GM18870 (cell line): Measurements from ENCODE around the gene ABHD8.

Source experiments
- ATAC-seq: cut with Tn5 transposase; IDR thresholded peaks from one replicate; pipeline ENCODE4 v1.9.1; 2021; ENCODE audit warnings: moderate library complexity; ENCODE audit not compliant: unreplicated experiment

Gene ABHD8

DNA sequence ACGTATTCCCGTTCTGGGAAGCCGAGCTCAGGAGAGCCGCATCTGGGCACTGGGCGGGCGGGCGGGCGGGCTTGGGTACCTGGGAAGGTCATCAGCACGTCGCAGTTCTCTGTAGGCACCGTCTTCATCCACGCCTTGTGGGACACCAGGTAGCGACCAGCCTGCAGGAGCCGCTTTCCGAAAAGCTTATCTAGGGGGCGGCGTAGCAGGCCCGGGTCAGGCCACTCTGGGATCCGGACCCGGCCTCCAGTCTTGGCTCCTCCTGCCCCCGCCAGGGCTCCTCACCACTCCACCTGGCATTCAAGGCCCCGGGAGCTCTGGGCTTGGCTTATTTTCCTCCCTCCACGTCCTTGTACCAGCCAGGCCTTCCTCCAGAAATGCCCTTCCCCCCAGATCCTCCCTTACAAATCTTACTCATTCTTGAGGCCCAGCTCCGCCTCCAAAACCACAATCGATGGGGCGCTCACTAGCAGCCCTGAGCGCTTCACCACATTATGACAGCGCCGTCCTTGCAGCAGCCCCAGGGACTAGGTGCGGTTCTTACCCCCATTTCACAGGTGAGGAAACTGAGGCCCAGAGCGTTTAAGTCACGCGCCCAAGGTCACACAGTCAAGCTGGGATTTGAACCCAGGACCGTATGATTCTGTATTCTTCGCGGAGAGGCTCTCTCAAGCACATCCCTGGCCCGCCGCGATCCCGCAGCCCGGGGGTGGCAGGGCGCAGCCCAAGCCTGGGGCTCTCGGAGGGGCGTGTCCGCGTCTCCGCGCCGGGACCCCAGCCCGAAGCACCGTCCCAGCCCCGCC, 30.6 kb upstream of the ABHD8 start:
- no peak for ATAC-seq

DNA sequence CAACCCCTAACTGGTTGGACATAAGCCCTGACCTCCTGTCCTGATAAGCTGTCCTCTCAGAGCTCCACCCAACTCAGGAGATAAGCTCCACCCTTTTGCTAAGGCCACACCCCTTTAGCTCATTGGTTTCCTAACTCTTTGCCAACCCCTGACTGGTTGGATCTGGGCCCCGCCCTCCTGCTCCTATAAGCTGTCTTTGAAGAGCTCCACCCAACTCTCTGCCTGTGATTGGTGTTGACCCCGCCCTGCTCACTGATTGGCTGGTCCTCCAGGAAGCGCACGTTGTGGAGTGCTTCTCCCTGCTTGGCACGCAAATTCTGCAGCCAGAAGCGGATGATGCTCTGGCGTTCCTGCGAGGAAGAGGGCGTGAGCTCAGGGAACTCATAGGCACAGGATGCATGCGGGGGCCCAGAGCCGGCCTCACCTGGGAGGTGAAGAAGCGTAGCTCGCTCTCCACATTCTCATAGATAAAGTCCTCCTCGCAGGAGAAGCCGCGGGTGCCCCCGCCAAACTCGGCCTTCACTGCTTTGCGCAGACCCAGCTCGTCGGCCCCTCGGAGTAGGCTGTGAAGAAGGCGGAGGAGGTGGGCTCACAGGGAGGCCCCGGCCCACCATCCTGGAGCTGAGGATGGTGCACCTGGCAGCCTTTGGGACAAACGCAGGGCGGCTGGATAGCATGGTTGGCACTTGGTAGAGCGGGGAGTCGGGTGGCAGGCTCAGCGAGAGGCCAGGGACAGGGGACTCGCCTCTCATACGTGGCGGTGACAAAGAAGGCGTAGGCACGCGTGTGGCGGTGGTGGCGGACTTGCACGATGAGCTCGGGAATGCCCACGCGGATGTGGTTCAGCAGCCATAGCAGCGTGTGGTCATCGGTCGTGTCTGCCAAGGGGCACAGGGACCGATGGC, 29.7 kb upstream of the ABHD8 start:
- no peak for ATAC-seq

DNA sequence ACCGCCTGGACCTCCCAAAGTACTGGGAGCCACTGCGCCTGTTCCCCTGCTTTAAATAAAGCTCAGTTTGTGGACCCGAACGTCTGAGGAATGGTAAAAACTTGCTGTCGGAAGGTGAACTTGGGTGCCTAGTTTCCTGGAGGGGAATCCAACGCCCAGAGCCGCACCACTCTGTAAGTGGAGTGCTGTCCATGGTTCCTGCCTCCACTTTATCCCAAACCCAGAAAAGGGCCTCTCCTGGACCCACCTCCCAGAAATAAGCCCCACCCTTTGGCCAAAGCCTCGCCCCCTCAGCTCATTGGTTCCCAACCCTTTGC, 29.1 kb upstream of the ABHD8 start:
- no peak for ATAC-seq

DNA sequence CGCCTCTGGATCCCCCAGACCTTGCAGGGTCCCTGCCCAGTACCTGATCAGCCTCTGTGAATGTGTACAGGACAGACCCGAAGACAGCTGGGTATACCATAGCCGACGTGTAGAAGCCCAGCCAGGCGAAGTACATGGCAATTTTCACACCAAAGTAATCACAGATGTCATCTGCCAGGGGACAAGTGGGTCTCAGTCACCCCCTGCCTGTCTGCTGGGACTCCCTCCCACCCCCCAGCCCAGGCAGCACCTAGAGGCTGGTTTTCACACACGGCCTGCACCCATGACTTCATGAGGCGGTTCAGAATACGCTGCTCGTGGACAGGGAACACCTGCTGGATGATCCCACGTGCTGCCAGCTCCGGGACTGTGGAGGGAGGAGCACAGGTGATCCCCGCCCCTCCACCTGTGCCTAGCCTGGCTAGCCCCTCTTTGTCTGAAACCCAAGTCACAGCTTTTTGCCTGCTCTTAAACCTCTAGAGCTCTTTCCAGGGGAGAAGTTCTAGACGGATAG, 27.9 kb upstream of the ABHD8 start:
- ATAC-seq, result no peak

DNA sequence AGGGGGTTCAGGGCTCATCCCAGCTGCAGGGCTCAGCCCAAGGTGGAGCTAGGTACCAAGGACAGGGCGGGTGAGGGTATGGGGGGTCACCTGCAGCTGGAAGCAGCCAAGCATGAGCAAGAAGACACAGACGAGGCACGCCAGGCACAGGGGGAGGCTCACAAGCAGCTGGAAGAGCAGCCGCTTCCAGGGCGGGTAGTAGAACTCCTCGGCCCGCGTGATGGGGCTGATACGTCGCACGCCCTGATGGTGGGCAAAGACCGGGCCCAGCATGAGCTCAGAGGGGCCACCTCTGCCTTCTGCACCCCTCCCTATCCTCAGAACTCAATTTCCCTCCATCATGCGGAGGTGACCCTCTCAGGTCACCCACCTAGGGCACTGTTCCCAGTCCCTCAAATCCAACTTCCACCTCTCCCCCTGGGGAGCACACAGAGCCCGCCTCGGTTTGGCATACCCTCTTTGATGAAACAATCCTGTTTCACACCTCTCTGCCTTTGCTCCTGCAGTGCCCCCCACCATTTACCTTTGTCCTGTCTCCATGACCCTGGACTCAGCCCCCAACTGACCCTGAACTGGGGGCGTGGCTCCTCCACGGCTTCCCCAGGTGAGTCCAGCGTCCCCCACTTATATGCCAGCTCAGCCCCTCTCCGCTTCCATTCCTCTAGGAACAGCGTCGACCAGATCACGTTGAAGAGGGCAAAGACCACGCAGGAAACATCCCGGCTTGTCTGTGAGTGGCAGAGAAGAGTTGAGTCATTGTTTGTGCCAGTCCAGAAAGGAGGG, 27.2 kb upstream of the ABHD8 start:
- ATAC-seq, result no peak

DNA sequence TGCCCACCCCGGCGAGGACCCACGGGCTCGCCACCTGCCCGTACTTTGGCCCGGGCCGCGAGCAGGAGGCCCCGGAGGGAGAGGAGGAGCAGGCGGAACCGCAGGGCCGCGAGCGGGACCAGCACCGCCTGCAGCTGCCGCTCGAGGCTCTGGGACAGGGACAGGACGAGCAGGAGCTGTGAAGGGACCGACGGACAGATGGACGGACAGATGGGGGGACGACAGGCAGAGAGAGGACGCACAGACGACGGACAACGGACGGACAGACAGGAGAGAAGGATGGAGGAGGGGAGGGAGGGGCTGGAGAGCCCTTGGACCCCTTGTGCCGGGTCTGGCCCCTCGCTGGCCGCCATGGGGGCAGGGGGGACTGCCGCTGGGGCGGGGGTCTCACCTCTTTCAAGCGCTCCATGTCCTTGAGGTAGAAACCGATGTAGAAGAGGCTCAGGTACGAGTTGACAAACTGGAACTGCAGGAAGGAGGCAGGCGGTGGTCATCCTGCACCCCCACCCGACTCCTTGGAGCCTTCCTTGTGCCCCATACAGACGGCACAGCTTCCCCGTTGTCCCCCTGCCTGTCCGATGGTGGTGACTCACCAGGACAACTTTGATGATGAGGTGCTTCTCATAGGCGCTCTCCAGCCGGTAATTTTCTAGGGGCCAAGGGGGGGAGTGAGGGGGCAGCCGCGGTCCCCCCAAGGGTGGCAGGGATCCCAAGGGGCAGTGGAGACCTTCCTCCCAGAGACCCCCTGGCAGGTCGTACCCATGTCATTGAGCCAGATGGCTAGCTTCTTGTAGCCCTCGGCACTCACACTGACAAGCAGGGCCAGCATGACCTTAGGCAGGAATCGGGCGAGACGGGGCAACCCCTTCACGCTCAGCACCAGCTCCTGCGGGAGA, 26.4 kb upstream of the ABHD8 start:
- ATAC-seq, result no peak

DNA sequence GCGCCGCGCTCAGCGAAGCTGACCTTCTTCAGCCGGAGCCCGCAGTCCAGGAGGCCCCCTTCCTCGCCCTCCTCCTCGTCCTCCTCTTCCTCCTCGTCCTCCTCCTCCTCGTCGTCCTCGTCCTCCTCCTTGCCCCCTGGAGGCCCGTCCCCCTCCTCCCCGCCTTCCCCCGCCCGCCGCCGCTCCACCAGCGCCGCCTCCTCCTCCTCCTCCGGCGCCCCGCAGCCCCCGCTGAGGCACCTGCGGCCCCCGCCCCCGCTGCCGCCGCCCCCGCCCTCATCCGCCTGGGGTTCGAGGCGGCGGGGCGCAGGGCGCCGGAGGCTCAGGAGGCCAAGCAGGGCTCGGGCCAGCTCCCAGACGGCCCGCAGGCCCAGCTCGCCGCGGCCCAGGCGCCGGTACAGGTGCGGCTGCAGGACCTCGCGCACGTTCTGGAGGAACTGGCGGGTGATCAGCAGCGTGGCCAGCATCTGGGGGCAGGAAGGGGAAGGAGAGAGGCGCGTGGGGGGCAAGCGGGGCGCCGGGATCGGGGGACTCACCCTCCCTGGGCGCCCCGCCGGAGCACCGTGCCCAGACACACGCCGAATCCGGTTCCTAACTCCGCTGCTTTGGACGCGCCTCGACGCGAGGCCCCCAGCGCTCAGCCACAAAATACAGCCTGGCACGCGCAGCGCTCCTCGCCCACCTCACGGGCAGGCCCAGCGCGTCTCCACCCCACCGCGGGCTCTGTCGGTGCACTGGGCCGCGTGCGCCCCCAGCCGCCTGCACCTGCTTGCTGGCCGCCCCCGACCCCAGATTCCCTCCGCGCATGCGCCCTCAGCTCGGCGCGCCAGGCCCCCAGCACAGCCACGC, 25.5 kb upstream of the ABHD8 start:
- ATAC-seq, result no peak

DNA sequence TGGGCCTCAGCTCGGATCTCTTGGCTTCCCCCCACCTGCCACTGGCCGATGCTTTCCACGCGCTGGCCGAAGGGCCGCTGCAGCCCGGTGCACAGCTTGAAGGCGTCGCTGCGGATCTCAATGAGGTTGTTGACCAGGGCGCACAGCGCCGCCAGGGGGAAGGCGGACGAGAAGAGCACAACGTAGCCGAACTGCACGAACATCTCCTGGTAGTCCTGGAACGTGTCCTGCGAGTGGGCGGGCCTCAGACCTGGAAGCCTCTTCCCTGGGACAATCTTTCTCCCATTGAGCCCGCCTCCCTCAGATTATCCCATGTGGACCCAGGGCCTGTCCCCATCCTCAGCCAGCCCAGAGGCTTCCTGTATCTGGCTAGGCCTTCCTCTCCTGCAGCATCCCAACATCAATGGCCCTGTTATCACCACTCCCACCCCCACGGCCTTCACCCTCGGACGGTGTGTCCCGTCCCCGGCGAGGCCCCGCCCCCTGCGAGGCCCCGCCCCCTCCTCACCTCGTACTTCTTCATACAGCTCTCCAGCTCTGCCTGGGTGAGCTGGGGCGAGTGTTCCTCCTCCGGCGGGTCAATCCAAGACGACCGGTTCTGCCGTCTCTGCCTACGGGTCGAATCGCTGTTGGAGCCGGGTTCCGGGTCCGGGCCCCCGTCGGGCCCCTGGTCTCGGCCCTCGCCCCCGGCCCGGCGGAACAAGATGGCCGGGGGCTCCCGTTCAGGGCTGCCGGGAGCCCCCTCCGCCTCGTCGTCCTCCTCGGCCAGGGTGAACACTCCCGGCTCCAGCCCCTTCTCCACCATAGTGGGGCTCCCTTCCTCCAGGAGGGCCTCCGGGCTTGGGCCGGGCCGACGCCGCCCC, 24.7 kb upstream of the ABHD8 start:
- no peak for ATAC-seq

DNA sequence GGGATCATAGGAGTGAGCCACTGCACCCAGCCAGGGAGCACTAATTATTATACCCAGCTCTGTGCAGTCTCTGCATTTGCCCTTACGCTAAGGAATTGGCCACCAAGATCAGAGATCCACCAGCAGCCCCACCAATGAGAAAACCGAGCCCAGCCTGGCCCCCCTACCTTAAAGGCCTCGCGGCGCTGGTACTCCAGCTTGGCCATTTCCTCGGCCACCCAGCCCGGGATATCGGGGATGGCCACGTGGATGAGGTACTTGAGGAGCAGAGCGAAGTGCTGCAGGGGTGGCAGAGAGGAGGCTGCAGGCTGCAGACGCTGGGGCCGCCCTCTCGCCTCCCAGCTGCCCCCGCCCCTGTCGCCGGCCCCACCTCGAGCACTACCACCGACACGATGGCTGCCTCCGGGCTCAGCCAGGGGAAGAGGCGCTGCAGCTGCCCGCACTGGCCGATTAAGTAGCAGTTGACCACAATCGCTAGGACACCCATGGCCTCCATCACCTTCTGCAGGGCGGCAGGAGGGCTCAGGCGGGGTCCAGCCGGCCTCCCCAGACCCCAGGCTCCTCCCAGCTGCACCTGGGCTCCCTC, 23.9 kb upstream of the ABHD8 start:
- ATAC-seq, result no peak

DNA sequence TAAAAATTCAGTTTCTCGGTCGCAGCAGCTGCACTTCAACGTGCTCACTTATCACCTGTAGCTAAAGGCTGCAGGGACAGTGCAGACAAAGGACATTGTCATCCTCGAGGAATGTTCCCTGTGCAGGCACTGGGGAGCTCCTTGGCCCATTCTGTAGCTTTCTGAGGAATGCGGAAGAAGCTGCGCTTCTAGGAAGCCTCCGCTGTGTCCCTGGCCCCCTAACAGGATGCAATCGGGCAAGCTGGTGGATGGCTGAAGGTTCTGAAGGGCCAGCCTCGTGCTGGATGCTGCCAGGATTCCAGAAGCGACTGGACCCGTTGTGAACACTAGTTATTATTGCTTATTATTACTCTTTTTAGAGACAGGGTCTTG, 23.4 kb upstream of the ABHD8 start:
- no peak for ATAC-seq

DNA sequence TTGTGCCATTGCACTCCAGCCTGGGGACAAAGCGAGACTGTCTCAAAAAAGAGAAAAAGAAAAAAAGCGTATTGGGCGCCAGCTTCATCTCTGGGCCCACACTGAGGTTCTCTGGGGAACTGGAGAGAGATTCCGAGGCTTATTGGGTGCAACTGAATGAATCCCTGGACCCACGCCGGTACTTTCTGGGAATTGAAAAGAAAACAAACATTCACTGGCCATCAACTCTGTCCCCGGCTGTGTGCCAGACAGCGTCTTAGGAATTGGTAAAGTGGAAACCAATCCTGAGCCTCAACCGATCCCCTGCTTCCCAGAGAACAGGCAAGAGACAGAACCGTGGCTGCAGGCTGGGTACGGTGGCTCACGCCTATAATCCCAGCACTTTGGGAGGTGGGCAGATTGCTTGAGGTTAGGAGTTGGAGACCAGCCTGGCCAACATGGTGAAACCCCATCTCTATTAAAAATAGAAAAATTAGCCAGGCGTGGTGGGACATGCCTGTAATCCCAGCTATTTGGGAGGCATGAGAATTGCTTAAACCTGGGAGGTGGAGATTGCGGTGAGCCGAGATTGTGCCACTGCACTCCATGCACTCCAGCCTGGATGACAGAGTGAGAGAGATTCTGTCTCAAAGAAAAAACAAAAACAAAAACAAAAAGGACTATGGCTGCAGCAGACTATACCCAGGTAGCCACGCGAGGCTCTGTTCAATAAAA, 22.8 kb upstream of the ABHD8 start:
- ATAC-seq, result no peak

DNA sequence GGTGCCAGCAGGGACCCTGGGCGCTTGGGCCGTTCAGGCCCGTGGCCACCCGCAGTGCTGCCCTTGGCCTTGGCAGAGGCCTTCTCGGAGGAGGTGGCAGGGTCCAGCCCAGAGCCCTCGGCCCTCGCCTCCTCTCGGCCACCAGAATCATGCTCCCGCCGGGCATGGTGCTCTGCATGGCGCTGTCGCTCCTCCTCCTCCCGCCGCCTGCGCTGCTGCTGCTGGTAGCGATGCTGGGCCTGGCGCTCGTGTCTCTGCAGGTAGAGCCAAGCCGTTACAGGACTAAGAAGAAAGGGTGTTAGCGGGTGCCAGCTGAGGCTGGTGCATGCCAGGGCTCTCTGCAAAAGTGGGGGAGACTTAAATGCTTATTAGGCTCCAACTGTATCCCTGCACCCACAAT, 21.9 kb upstream of the ABHD8 start:
- ATAC-seq, result no peak

DNA sequence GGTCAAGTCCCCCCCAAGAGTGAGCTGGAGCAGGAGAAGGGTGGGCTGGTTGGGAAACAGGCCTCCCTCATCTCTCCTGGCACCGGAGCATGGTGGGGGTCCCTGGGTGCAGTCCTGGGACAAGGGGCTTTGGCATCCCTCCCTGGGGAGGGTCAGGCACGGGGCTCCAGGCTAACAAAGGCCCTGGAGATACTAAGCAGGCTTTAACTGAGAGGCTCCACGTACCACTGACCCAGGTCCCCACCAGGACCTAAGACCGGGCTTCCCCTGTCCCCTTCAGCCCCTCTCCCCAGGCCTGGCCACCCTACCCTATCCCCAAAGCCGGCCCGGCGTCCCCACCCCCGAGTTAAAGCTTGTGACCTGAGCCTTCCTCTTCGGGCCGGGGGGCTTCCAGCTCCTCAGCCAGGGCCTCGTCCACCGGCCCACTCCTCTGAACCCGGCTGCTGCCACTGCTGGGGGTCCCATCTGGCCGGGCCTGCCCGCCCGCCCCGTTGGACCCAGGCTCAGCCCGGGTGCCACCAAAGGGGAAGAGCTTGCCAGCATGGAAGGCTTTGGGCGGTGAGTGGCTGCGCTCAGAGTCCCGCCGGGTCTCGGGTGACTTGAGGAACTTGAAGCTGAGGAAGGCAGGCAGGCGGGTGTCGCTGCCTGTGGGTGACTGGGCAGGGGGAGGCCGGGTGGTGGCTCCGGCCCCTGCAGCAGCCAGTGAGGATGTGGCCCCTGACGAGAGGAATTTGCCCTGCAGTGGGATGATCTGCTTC, 21.3 kb upstream of the ABHD8 start:
- ATAC-seq, result no peak

DNA sequence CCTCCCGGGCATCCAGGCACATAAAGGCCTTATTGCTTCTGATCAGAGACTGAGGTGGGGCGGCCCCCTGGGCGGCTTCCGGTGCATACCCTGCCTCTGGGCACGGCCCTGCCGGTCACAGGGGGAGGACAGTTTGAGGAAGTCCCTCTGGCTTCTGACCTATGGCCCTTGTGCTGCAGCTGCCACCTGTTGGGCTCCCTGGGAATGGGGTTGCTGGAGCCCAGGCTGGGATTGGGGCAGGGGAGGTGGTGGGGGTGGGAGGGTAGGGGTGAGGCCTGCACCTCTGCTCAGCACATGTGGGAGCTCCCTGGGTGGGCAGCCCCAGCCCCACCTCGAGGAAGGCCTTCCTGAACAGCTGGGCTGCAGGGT, 20.7 kb upstream of the ABHD8 start:
- no peak for ATAC-seq

DNA sequence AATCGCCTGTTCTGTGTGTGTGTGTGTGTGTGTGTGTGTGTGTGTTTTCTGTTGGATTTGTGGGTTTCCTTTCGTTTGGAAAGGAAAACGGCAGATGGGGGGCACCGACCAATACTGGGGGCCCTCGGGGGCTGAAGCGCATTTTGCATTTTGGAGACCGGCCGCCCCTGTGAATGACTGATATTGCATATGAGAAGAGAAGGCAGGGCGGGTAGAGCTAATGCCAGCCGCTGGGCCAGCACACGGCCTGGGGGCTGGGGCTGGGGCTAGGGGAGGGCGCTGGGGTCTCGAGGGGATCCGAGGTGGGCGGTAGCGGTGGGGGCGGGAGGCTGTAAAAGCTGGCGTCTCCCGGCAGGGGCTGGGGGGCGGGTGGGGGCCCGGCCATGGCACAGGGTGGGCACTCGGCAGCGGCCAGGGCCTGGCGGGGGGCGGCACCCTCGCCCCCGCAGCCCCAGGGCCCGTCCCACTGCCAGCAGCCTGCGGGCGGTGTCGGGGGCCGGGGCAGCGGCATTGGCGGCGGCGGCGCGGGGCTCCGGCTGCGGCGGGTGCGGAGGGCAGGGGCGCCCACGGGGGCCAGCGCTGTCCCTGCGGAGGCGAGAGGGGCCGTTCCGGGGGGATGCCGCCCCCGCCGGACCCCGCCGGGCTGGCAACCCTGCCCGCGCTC, 20.2 kb upstream of the ABHD8 start:
- ATAC-seq, result no peak

DNA sequence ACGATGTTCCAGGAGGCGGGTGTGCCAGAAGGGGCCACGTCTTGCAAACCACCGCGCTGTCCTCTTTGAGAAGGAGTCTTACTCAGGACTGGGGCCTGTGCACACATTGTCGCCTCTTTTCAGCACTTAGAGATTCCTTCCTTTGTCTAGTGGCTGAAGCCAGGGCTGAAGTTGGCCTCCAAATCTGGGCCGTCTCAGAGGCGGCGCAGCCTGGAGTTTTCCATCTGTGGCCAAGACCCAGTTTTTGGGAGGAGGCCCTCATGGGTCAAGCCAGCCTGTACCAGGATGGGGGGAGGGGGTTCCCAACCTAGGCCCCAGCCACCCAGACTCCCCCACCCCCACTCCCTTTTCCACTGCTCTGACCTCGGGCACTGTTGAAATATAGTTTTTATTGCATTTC, 19.6 kb upstream of the ABHD8 start:
- no peak for ATAC-seq
